HG02943 (cell line): ENCODE results near the gene P2RX3.

Experiments
- ATAC-seq: cut with Tn5 transposase; IDR thresholded peaks from one replicate; pipeline ENCODE4 v1.9.1; 2021; ENCODE audit warnings: mild to moderate bottlenecking, low read depth, moderate library complexity; ENCODE audit not compliant: unreplicated experiment

P2RX3 gene

GRCh38 chr11:57309106-57310059, 28.8 kb upstream of the P2RX3 start:
- ATAC-seq = no peak

DNA sequence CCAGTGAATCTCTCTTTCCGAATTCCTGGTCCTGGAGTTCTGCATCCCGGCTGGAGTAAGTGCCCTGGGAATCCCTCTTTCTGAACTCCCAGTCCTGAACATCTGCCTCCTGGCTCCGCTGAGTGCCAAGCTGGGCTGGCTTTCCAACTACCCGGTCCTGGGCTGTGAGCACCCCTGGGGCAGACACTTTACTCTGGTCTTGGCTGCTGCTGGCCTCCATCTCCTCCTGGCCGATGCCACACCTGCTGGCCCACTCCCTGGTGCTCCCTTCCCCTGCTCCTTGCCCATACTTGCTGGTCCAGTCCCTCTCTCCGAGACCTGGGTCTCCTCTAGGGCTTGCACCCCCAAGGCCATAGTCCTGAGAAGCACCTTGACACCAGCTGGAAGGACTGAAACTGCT, 28.1 kb upstream of the P2RX3 start:
- ATAC-seq = no peak

DNA sequence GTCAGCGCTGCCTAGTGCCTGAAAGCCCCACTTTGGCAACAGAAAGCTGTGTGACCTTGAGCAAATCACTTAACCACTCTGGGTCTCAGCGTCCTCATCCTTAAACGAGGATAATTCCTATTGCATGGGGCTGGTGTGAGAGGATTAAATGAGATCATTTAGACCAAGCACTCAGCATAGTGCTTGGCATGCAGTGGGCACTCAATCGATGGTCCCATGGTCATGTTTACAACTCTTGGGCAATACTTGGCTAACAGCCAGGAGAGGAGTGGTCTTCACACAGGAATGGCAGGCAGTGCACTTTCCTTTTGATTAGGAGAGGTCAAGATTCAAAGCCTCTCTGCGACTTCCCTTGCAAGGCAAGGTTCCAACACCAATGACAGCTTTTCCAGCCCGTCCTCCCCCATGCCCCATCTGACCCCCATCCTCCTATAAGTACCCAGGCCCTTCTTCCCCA, 27.5 kb upstream of the P2RX3 start:
- no peak for ATAC-seq

- ATAC-seq = peak; percentile 98
These were observed 26.8 kb upstream of the P2RX3 start for GRCh38 chr11:57311109-57311936.

GRCh38 chr11:57312511-57313021, 25.6 kb upstream of the P2RX3 start:
- ATAC-seq = no peak

GRCh38 chr11:57313071-57313787, 24.9 kb upstream of the P2RX3 start:
- no peak for ATAC-seq

DNA sequence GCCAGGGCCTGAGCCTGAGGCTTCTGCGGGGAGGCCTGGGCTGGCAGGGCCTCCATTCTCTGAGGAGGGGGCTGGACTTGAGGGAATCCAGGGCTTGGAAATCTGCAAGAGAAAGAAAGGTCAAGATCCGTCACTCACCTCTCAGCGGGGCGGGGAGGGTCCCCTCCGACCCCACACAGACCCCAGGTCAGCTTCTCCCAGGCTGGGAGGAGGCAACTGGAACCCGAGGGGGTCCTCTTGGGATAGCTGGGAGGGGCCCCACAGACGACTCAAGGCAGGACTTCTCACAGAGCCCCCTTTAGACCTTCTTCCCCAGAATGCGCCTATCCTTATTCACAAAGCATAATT, 24.4 kb upstream of the P2RX3 start:
- no peak for ATAC-seq

DNA sequence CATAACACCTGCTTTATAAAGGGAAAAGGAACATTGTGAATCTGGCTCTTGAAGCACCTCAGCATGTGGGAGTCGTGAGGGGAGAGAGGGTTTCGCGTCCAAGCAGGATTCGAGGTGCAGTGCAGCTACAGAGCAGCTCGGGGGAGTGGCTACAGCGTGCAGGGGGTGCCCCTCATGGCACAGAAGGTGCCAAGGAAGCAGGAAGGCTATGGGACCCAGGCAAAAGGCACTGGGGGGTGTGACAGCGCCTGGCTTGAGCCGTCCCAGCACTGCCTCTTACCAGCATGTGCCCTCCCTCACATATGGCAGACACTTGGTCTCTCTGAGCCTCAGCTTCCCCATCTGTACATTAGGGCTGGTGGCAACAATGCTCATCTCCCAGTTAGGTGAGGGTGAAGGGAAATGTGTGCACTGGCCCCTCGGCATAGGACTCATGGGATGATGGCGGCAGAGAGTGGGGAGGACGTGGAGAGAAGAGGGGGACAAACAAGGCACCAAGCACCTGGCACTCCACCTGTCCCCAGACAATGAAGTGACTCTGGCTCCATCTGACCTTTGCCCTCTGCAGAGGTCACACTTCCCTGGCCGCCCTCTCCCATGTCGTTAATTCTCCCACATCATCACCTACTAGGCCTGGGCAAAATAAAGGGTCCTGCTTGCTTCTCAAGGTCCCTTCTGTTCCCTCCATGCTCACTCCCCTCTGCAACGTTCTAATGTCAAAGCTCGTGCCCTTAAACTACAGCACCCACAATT, 23.8 kb upstream of the P2RX3 start:
- no peak for ATAC-seq

DNA sequence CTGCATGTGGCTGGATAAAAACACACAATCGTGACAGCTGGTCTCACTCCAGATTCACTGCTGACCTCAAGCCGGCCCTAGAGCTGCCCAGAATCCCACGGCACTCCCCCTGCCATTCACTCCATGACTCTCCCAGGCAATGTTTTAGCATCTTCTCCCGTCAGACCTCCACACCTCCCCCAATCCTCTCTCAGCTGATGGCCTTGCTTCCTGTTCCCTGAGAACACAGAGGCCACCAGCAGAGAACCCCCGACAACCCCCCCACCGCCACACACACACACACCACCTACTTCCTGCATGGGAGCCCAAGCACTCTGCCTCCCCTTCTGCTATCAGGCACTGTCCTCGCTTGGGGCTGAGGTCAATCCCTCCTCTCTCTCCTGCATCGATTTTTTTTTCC, 22.7 kb upstream of the P2RX3 start:
- no peak for ATAC-seq

DNA sequence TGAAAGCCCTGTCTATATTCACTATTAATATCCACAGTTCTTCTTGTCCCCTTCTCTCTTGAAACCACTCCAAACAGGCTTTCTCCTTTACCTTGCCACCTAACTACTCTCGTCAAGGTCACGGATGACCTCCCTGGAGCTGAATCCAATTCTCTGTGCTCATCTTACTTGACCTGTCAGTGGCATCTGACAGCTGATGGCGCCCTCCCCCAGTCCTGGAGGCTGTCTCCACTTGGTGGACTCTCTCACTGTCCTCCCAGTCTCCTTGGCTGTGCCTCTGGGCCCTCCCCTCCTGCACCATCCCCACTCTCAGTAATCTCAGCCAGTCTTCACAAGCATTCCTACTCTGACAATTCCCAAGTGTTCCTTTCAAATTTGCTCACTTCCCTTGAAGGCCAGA, 22.1 kb upstream of the P2RX3 start:
- ATAC-seq = no peak

DNA sequence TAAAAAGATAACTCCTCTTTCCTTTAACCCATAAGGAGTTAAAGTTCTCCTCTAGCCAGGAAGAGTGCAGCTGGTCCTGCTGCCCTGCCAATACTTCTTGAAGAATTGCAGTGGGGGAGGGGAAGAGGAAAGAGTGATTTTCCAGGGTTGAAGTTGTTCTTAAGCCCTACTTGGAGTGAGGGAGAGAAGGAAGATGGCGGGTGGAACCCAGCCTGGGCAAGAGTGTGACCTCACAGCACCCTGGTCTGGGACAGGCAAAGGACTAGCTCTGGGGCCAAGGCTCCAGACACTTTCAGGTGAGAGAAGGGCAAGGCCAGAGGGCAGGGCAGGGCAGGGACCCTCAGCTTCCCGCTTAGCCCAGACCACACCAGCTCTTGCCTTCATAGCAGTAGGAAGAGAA, 20.0 kb upstream of the P2RX3 start:
- ATAC-seq = no peak

DNA sequence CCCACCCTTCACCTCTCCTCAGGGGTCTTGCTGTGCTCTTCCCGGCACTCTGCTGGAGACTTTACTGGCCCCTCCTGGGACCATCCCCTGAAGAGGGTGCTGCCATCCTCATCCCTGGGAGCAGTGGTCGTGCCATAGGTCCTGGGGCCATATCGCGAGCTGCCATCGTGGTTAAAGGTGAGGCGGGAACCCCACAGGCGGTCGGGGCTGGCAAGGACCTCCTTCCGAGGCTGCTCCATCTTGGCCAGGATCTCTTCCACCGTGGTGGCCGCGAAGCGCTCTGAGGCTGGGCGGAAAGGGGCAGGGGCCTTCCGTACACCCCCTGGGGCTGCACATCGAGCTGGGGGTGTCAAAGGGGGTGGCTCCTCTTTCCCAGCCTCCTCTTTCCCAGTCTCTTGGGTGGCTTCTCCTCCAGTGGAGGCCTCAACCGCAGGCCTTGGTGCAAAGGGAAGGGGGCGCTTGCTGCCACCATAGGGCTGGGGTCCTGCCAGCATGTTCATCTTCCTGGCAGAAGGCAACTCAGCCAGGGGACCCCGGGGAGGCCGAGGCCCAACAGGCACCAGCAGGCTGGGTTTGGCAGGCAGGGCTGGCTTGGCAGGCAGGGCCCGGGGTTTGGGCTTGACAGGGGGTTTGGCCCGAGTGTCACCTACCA, 18.0 kb upstream of the P2RX3 start:
- no peak for ATAC-seq

- ATAC-seq = no peak
These were observed 17.3 kb upstream of the P2RX3 start for GRCh38 chr11:57320719-57321387.

DNA sequence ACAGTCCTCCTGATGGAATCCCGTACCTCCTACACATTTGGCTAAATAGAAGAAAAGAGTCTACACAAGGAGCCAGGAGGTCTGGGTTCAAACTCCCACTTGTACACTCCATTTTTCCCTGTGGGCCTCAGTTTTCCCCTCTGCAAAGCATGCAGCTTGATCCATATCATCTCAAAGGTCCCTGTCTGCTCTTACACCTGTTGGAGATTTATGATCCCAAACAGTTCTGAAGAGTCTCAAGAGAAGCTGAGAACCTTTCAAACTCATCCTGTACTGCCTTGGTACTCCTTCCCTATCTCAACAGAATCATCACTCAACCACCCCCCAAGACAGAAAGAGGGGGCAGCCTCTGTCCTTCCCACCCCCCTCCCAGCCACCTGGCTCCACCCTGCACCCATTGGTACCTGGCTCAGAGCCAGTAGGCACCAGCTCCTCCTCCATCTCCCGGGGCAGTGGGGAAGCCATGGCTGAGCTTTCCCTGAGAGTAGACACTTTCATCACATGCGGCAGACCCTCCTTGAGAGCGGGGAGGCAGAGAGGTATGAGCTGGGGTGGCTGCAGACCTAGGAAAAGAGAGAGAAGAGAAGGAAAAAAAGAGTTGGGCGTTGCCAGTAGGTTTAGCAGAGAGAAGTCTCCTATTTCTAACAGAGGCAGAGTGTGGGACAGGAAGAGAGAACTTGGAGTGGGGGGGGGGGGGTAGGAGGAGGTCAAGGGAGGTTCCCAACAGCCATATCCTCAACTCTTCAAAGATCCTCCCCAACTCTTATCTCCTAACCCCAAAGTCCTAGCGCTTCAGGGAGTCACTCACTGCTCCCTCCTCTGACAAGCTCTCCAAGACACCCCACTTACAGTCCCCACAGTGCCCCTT, 16.5 kb upstream of the P2RX3 start:
- ATAC-seq = no peak

DNA sequence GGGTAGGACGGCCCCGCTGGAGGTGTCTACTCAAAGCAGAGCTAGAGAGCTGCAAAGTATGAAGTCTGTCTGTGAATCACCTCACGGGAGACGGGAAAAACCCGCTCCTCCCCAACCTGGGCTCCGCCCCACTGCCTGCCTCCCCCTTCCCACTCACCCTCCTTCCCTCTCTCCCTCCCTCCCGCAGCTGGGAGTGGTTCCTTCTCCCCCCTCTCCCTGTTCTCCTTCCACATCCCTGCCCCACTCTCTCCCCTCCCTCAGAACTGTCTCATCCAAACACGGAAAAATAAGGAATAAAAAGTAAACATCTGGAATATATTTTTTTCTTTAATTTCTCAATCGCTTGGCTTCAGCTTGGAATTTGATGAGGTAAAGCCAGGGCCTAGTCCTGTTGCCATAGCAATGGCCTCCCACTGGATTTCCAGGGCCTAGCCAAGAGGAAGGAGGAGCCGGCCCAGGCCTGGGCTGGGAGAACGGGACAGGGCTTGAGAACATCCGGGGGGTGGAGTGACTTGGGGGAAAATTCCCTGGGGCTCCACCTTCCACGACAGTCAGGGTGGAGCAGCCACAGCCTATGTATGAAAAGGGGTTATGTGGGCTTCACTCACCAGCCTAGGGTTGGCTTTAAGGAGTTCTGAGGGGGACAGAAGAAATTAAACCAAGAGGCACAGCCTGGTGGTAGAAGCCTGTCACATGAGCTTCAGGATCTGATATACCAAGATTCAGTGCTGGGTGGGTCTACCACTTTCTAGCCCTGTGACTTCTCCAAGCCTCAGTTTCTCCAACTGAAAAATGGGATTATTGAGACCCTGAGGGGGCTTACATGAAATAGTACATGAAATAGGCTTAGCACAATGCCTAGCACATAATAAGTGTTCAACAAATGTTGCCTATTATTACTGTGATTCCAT, 15.6 kb upstream of the P2RX3 start:
- no peak for ATAC-seq

DNA sequence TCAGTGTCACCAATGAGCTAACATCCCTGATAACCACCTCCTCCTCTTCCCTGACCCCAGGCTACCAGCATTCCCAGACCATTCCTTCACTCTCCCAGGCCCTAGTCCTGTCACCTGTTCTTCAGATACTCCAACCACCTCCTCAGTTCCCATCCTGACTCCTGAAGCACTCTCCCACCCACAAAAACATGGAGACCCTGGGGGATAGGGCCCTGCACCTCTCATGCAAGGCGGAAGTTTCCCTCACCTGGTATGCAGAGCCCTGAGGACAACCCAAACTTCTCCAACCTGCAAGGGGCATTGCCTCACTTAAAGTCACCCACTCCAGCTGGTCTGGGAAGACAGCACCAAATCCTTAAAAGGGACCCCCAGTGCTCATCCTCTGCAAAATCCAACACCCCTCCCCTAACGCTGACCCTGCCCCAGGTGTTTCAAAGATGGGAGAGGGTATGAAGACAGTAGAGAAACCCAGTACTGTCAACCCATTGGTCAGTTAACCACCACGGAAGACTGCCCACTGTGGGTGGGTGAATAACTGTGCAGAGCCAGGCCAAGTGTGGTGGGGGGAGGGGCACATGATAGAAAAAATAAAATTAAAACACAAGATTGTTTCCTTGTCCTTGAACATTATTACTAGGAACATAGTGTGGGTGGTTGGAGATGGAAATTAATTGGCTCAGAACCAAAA, 14.8 kb upstream of the P2RX3 start:
- no peak for ATAC-seq

GRCh38 chr11:57323855-57324153, 14.3 kb upstream of the P2RX3 start:
- no peak for ATAC-seq
